H1 (cell line): ENCODE results near the gene PDE1A. TPM values are rescaled to one million over a fixed set of nuclear protein-coding genes. Genes with fewer than 3 reads are reported as not detected.

Source experiments
- CTCF ChIA-PET: fragments of 300-600 bp; sonication (Branson Sonifier 250); formaldehyde crosslinking; loops from one replicate; lab custom pipeline; 2021; ENCODE audit not compliant: partially characterized antibody; lab: Charles Lee
- POLR2A ChIA-PET: fragments of 300-600 bp; sonication (Branson Sonifier 250); formaldehyde crosslinking; loops from one replicate; lab custom pipeline; 2021; ENCODE audit warnings: inconsistent platforms; ENCODE audit not compliant: partially characterized antibody; lab: Charles Lee
- DNase-seq, 2 experiments: peaks; one replicate each; pipeline versions ENCODE4 v3.0.0 to v3.0.0-alpha.2; 2010 to 2022; ENCODE audit warnings: low spot score in 2 of 2, low read depth in 1 of 2, mixed read lengths in 1 of 2
- FAIRE-seq: peaks from 2 replicates; lab custom pipeline; 2011; peaks lifted over from hg19 to GRCh38; lab: Jason Lieb, UNC
- H2AFZ ChIP-seq: 2 replicates; pipeline ENCODE4 v1.8.1; 2012; ENCODE audit warnings: low read length, inconsistent platforms
- H2AK5ac ChIP-seq: 2 replicates; pipeline ENCODE4 v1.6.1; 2013; ENCODE audit warnings: low read depth, low read length
- H2BK120ac ChIP-seq: replicated peaks from 2 replicates; pipeline ENCODE3; 2013; ENCODE audit warnings: low read depth, low read length, inconsistent platforms
- H2BK12ac ChIP-seq: 2 replicates; pipeline ENCODE4 v1.6.1; 2013; ENCODE audit warnings: low read depth, low read length
- H2BK15ac ChIP-seq: 2 replicates; pipeline ENCODE4 v1.6.1; 2013; ENCODE audit warnings: low read length
- H2BK20ac ChIP-seq: 2 replicates; pipeline ENCODE4 v1.6.1; 2013; ENCODE audit warnings: low read length
- H2BK5ac ChIP-seq: 2 replicates; pipeline ENCODE4 v1.6.1; 2013; ENCODE audit warnings: low read depth, low read length
- H3K14ac ChIP-seq: 2 replicates; pipeline ENCODE4 v1.6.1; 2013; ENCODE audit warnings: inconsistent platforms; ENCODE audit not compliant: insufficient read length
- H3K18ac ChIP-seq: 2 replicates; pipeline ENCODE4 v1.6.1; 2013; ENCODE audit warnings: low read length; ENCODE audit errors: extremely low read depth
- H3K23ac ChIP-seq: 2 replicates; pipeline ENCODE4 v1.6.1; 2013; ENCODE audit warnings: inconsistent platforms; ENCODE audit not compliant: insufficient read length
- H3K23me2 ChIP-seq: 2 replicates; pipeline ENCODE4 v1.6.1; 2013; ENCODE audit warnings: low read depth, low read length
- H3K27ac ChIP-seq: 2 replicates; pipeline ENCODE4 v1.6.1; 2011; ENCODE audit warnings: low read depth, low read length, inconsistent platforms
- H3K27me3 ChIP-seq, 4 experiments: replicated peaks in 1 of 4; 1 replicate in 1 of 4; 2 replicates in 3 of 4; pipeline versions ENCODE4 v1.6.1 to v1.8.1; 2011 to 2013; ENCODE audit warnings: low read length in 3 of 4, mild to moderate bottlenecking in 3 of 4, inconsistent platforms in 2 of 4, mixed read lengths in 2 of 4, moderate library complexity in 1 of 4; ENCODE audit not compliant: control insufficient read depth in 3 of 4, insufficient read depth in 3 of 4; ENCODE audit errors: extremely low read depth in 1 of 4
- H3K36me3 ChIP-seq, 4 experiments: 2 replicates each; pipeline versions ENCODE4 v1.6.1 to v1.8.1; 2011 to 2013; ENCODE audit warnings: mild to moderate bottlenecking in 4 of 4, low read length in 3 of 4, moderate library complexity in 2 of 4, control low read depth in 1 of 4, inconsistent platforms in 1 of 4; ENCODE audit not compliant: insufficient read depth in 4 of 4, control insufficient read depth in 2 of 4
- H3K4ac ChIP-seq: replicated peaks from 2 replicates; pipeline ENCODE3; 2013; ENCODE audit warnings: low read length, low read depth, mixed read lengths, inconsistent platforms; ENCODE audit not compliant: insufficient read length
- H3K4me1 ChIP-seq, 4 experiments: replicated peaks in 1 of 4; 1 replicate in 1 of 4; 2 replicates in 3 of 4; pipeline versions ENCODE4 v1.6.1 to v1.8.1; 2011 to 2013; ENCODE audit warnings: low read length in 3 of 4, inconsistent platforms in 2 of 4, mixed read lengths in 1 of 4; ENCODE audit not compliant: insufficient read depth in 4 of 4, control insufficient read depth in 3 of 4
- H3K4me2 ChIP-seq, 2 experiments: 2 replicates each; pipeline versions ENCODE4 v1.6.1 to v1.8.1; 2011 to 2013; ENCODE audit warnings: low read depth in 2 of 2, low read length in 2 of 2, control low read depth in 1 of 2, inconsistent platforms in 1 of 2, mild to moderate bottlenecking in 1 of 2; ENCODE audit not compliant: insufficient read depth in 1 of 2
- H3K4me3 ChIP-seq, 4 experiments: fragments of 200-600, 300-600 bp in 1 of 4; sonication (generic), shearing (Covaris generic), sonication (Bioruptor Twin) in 1 of 4; 2 replicates each; pipeline versions ENCODE4 v1.5.1 to v1.8.1; 2011 to 2016; ENCODE audit warnings: low read length in 4 of 4, low read depth in 3 of 4, control low read depth in 2 of 4, inconsistent platforms in 2 of 4, mild to moderate bottlenecking in 2 of 4, mixed read lengths in 1 of 4, moderate library complexity in 1 of 4; ENCODE audit not compliant: insufficient read depth in 2 of 4; ENCODE audit errors: extremely low read depth in 1 of 4
- H3K56ac ChIP-seq: replicated peaks from 2 replicates; pipeline ENCODE3; 2013; ENCODE audit warnings: low read depth, mild to moderate bottlenecking, mixed read lengths, low read length, inconsistent platforms; ENCODE audit not compliant: insufficient read length
- H3K79me1 ChIP-seq: 2 replicates; pipeline ENCODE4 v1.6.1; 2013; ENCODE audit warnings: low read depth, low read length, control low read depth
- H3K79me2 ChIP-seq, 2 experiments: 2 replicates each; pipeline versions ENCODE4 v1.6.1 to v1.8.1; 2012 to 2013; ENCODE audit warnings: low read length in 2 of 2, mild to moderate bottlenecking in 2 of 2, inconsistent platforms in 1 of 2; ENCODE audit not compliant: insufficient read depth in 2 of 2, control insufficient read depth in 1 of 2
- H3K9ac ChIP-seq, 4 experiments: replicated peaks in 1 of 4; 1 replicate in 1 of 4; 2 replicates in 3 of 4; pipeline versions ENCODE4 v1.6.1 to v1.8.1; 2011 to 2013; ENCODE audit warnings: low read depth in 3 of 4, low read length in 3 of 4, control low read depth in 2 of 4, mild to moderate bottlenecking in 2 of 4, moderate library complexity in 2 of 4, inconsistent platforms in 1 of 4; ENCODE audit errors: extremely low read depth in 1 of 4
- H3K9me3 ChIP-seq, 2 experiments: 2 replicates each; pipeline versions ENCODE4 v1.6.1 to v1.8.1; 2012 to 2013; ENCODE audit warnings: mild to moderate bottlenecking in 2 of 2, moderate library complexity in 2 of 2, control low read depth in 1 of 2, inconsistent platforms in 1 of 2, low read depth in 1 of 2, low read length in 1 of 2, mixed read lengths in 1 of 2; ENCODE audit not compliant: insufficient read depth in 2 of 2
- H4K20me1 ChIP-seq, 2 experiments: replicated peaks in 1 of 2; 2 replicates each; pipeline versions ENCODE3 to v1.8.1; 2011 to 2013; ENCODE audit warnings: inconsistent platforms in 2 of 2, low read length in 2 of 2, mild to moderate bottlenecking in 1 of 2; ENCODE audit not compliant: insufficient read depth in 2 of 2, control insufficient read depth in 1 of 2
- H4K5ac ChIP-seq: 2 replicates; pipeline ENCODE4 v1.6.1; 2013; ENCODE audit warnings: low read length, low read depth, mixed read lengths, inconsistent platforms; ENCODE audit not compliant: insufficient read length
- H4K8ac ChIP-seq: 2 replicates; pipeline ENCODE4 v1.8.0; 2013; ENCODE audit warnings: mild to moderate bottlenecking, moderate library complexity, low read length, inconsistent platforms; ENCODE audit not compliant: insufficient read depth; ENCODE audit errors: extremely low read depth
- H4K91ac ChIP-seq: replicated peaks from 2 replicates; pipeline ENCODE3; 2013; ENCODE audit warnings: low read length, mixed read lengths, inconsistent platforms; ENCODE audit not compliant: insufficient read length
- JUND ChIP-seq: IDR thresholded peaks from 2 replicates; pipeline ENCODE4 v1.6.1; 2011; ENCODE audit warnings: mild to moderate bottlenecking, improper control_type of control experiment, low read length
- WGBS, 2 experiments: shearing (Covaris generic) in 1 of 2; methylation state at CpG; one replicate each; pipeline versions ENCODE4 v1.1.6 to v1.1.7; 2013 to 2015; ENCODE audit warnings: low lambda C conversion rate in 2 of 2, mixed read lengths in 2 of 2, inconsistent platforms in 1 of 2, low coverage in 1 of 2, missing lambda C conversion rate in 1 of 2; ENCODE audit not compliant: insufficient replicate concordance in 2 of 2, insufficient coverage in 1 of 2, insufficient read length in 1 of 2; ENCODE audit errors: extremely low coverage in 1 of 2, missing lambda C conversion rate in 1 of 2; 5-methylcytosine and 5-hydroxymethylcytosine counted together
- polyA plus RNA-seq, 7 experiments: library from polyadenylated mRNA; depleted of rRNA in 3 of 7; stranded (reverse) in 5 of 7; unstranded in 2 of 7; fragments of >200 nt in 5 of 7; fragments of 200-250 nt in 2 of 7; gene quantifications; 1 replicate in 5 of 7; 2 replicates in 1 of 7; 4 replicates in 1 of 7; pipeline versions ENCODE4 v1.2.1 to v1.2.3, GENCODE V29; 2011 to 2013; ENCODE audit warnings: missing spikeins in 2 of 7, mixed read lengths in 2 of 7
- total RNA-seq: library from RNA; stranded (reverse); fragmentation: NEBNext Ultra II Directional; extraction: Animal tissue kit (Norgen Biotek cat#: 25700); gene quantifications from 2 replicates; pipeline ENCODE4 v1.2.1, GENCODE V29; 2021

The PDE1A gene
- total and polyA plus RNA-seq, 2 of the 8 experiments (the other 6 are each of a cell fraction or from before 2014, with no cell fraction given): 0.34 TPM; not detected in 1

DNA sequence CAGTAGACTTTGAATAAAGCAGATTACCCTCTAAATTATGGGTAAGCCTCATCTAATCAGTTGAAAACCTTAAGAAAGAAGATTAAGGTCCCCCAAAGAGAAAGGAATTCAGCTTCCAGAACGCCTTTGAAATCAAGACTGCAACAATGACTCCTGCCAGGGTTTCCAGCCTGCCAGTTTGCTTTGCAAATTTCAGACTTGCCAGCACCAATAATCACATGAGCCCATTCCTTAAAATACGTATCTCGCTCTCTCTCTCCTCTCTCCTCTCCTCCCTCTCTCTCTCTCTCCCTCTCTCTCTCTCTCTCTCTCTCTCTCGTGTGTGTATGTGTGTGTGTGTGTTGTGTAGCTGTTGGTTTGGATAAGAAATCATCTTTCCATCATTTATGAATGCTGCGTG, 184.2 kb downstream of the PDE1A start:
- FAIRE-seq: peak; percentile 28
- H3K23me2 ChIP-seq: no peaks in the 10 kb centered on the region
- no peak overlapping the region for H2BK120ac ChIP-seq
- H3K4ac ChIP-seq: no peak overlapping the region
- H2AFZ ChIP-seq: no peak overlapping the region; the same call in 1 of the 2 replicates
- no peaks in the 10 kb centered on the region for H3K9me3 ChIP-seq
- H2BK20ac ChIP-seq: no peak overlapping the region
- H3K27me3 ChIP-seq: no peaks in the 10 kb centered on the region
- no peaks in the 10 kb centered on the region for H3K36me3 ChIP-seq
- peaks cover 2 to 8% (median 5%) of the 10 kb centered on the region in 4 experiments; a peak in 3 of 7 replicates for H3K4me1 ChIP-seq
- H3K79me1 ChIP-seq: no peaks in the 10 kb centered on the region
- no peak overlapping the region for H4K5ac ChIP-seq
- H3K9ac ChIP-seq: no peak overlapping the region
- CTCF ChIA-PET: interaction anchor here (0.7 to 3.5 kb wide), 4 partner anchors 17 to 1296 kb away, joined by 3 to 38 read pairs (median 3); no protein-coding TSS in a partner anchor
- no peak overlapping the region for H3K18ac ChIP-seq
- no peaks in the 10 kb centered on the region for H3K79me2 ChIP-seq
- DNase-seq: peak in 1 of 2 experiments; percentile 10
- 42% methylated on average over 5 of the region's 5 CpGs; no CpG with 5 or more reads in 1 of the 2 experiments for WGBS, 2 experiments
- no peak overlapping the region for H4K91ac ChIP-seq
- no peak overlapping the region; a peak in 1 of 8 replicates for H3K4me3 ChIP-seq
- no peak overlapping the region for H2AK5ac ChIP-seq
- H2BK5ac ChIP-seq: no peak overlapping the region
- H2BK12ac ChIP-seq: no peak overlapping the region
- no peak overlapping the region for H3K27ac ChIP-seq
- no peak overlapping the region; the same call in 1 of the 2 replicates for H4K8ac ChIP-seq
- no peak overlapping the region for H2BK15ac ChIP-seq
- H3K23ac ChIP-seq: no peak overlapping the region
- peak overlapping the region; percentile 48 to 49 for H3K4me2 ChIP-seq
- no peak overlapping the region for H3K56ac ChIP-seq
- POLR2A ChIA-PET: no interaction called here
- no peaks in the 10 kb centered on the region for H4K20me1 ChIP-seq
- H3K14ac ChIP-seq: no peak overlapping the region
- TF ChIP-seq JUND: peak; percentile 65; the same call in 1 of the 2 replicates
